Uterus (tissue), 4 donors: Measurements from ENCODE around the gene DCBLD2. TPM values are rescaled to one million over a fixed set of nuclear protein-coding genes. Genes with fewer than 3 reads are reported as not detected.

Source experiments
- DNase-seq, 2 donors: peaks; one replicate each; pipeline ENCODE4 v3.0.0-alpha.2; 2019 to 2020
- H3K27ac ChIP-seq, 2 donors: fragments of 200-600 bp; sonication (generic); 1 replicate in 1 of 2; 2 replicates in 1 of 2; pipeline ENCODE4 v1.5.1; 2016 to 2018
- H3K27me3 ChIP-seq, 2 donors: fragments of 200-600 bp; sonication (generic); one replicate each; pipeline ENCODE4 v1.5.1; 2018 to 2019; ENCODE audit warnings: control low read depth in 1 of 2
- H3K36me3 ChIP-seq, 2 donors: fragments of 200-600 bp; sonication (generic); one replicate each; pipeline ENCODE4 v1.5.1; 2019; ENCODE audit warnings: control low read depth in 1 of 2
- H3K4me1 ChIP-seq, 2 donors: fragments of 200-600 bp; sonication (generic); one replicate each; pipeline ENCODE4 v1.5.1; 2018 to 2019; ENCODE audit warnings: control low read depth in 1 of 2
- H3K4me3 ChIP-seq, 2 donors: fragments of 200-600 bp; sonication (generic); 1 replicate in 1 of 2; 2 replicates in 1 of 2; pipeline ENCODE4 v1.5.1; 2018 to 2019; ENCODE audit warnings: mild to moderate bottlenecking in 1 of 2
- H3K9me3 ChIP-seq, 2 donors: fragments of 200-600 bp; sonication (generic); one replicate each; pipeline ENCODE4 v1.5.1; 2019; ENCODE audit warnings: control low read depth in 1 of 2
- POLR2A ChIP-seq, 2 donors: fragments of 450-650 bp; IDR thresholded peaks; one replicate each; pipeline ENCODE4 v1.6.1; 2016; ENCODE audit warnings: antibody characterized with exemption in 2 of 2, mild to moderate bottlenecking in 1 of 2, moderate library complexity in 1 of 2
- intact Hi-C: fragments of 100-400 bp; cut with DNase I; formaldehyde crosslinking; loops from one replicate; pipeline ENCODE4 v1.15.1; 2023; ENCODE audit warnings: low total_unique reads
- total RNA-seq, 4 donors: library from RNA; depleted of rRNA in 3 of 4; stranded (reverse); fragments of >200 nt in 3 of 4; gene quantifications; one replicate each; pipeline versions ENCODE4 v1.1.0 to v1.2.4, GENCODE V29; 2014 to 2023
- TF ChIP-seq, protein P1 (sequence below), 4 experiments: fragments of 200-600 bp in 2 of 4; fragments of 450-650 bp in 2 of 4; sonication (generic) in 2 of 4; IDR thresholded peaks; one replicate each; pipeline ENCODE4 v1.5.1; 2016 to 2019; ENCODE audit warnings: antibody characterized with exemption in 4 of 4, mild to moderate bottlenecking in 2 of 4, moderate library complexity in 1 of 4
- donor health status: DM: yes; HTN: yes; CAD: no.

The DCBLD2 gene
- total RNA-seq, 4 donors from 2014 or later: 27.4 to 60.1 (median 40.9) TPM

DNA sequence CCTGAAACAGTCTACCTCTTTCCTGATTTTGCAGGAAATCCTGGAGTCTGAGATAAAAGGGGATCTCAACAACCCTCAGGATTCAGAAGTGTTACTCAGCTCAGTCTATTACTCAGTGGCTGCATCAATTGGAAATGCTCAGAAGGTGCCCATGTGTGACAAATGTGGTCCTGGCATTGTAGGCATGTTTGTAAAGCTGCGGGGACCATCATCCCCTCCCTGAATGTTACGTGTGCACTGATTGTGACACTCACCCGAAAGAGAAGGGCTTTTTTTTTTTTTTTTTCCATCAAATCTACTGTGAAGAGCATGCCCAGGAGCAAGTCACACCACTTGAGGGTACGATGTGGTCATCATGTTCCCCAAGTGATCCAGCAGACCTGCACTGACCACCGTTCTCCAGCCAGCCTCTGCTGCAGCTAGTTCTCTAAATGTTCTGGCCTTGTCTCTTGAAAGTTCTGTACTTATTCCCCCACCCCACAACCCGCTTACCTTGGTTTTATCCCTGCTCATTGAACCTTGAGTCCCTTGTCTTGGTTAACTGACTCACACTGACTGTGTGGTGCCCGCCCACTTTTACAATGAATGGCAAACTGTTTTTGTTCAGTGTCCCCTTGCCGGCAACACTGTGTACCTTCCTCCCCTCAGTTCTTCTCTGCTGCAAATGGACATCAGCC, 118.5 kb downstream of the DCBLD2 start:
- Histone ChIP-seq H3K4me3 (no peak overlapping the region), H3K4me1 (no peaks in the 10 kb centered on the region), H3K27me3 (no peaks in the 10 kb centered on the region), H3K9me3 (no peaks in the 10 kb centered on the region), H3K36me3 (no peaks in the 10 kb centered on the region), H3K27ac (no peak overlapping the region)
- TF ChIP-seq, protein P1, sequence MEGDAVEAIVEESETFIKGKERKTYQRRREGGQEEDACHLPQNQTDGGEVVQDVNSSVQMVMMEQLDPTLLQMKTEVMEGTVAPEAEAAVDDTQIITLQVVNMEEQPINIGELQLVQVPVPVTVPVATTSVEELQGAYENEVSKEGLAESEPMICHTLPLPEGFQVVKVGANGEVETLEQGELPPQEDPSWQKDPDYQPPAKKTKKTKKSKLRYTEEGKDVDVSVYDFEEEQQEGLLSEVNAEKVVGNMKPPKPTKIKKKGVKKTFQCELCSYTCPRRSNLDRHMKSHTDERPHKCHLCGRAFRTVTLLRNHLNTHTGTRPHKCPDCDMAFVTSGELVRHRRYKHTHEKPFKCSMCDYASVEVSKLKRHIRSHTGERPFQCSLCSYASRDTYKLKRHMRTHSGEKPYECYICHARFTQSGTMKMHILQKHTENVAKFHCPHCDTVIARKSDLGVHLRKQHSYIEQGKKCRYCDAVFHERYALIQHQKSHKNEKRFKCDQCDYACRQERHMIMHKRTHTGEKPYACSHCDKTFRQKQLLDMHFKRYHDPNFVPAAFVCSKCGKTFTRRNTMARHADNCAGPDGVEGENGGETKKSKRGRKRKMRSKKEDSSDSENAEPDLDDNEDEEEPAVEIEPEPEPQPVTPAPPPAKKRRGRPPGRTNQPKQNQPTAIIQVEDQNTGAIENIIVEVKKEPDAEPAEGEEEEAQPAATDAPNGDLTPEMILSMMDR (IDR thresholded peaks at IDR 0.05): no peak
- TF ChIP-seq POLR2A (IDR thresholded peaks at IDR 0.05): no peak
- intact Hi-C loops: no loop called here
- DNase-seq: no peak

DNA sequence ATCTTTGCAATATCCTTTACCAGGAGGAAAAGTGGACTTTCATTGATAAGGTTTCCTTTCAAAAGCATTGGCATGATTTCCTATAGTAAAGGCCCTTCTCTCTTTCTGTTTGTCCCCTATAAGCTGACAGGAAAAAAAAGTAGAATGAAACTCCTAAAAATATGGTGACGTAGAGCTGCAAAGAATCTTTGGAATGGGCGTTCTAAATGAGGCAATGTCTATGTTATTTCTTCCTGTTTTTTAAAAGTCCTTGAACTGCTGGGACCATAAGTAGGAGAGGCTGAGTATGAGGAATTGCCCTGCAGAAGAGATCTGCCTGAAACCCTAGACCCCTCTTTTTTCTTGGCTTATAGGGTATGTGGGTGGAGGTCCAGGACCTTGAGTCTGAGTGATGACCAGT, 121.2 kb downstream of the DCBLD2 start:
- no peaks in the 10 kb centered on the region for H3K4me1 ChIP-seq

DNA sequence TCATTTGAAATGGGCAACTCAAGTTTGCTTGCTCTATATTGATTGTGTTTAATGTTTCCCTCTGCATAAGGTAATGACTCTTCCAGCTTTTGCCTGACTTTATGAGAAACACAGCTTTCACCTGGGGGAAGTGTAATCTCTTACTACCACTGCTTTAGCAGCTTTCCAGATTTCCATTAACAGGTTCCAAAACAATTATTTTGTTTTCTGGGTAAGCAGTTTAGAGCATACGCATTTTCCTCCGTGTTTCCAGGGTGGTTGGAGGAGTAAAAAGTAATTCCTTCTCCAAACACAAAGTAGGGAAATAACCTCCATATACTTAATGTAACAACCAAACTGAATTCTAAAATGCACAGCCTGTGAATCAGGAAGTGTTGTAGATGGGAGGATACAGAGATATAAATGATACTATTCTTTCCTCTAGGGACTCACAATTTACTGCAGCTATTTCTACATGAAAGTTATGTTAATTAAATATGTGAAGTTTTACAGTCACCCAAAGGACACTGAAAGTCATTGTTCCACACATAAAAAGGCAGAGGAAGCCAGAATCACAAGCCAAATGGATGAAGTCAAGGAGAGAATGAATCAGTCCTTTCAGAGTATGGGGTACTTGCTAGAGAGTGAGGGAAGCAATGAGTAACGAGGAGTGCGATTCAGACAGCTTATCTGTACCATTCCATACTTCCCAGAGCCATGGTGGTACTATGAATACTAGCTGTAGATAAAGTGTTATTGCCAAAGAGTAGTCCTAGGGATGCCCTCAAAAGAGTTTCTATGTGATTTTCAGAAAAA, 121.8 kb downstream of the DCBLD2 start:
- H3K27ac ChIP-seq: peak overlapping the region in 1 of 2 donors; percentile 8

More for the DNA sequence above, 121.2 kb downstream of the DCBLD2 start:
- Histone ChIP-seq H3K4me3 (no peak overlapping the region), H3K36me3 (no peaks in the 10 kb centered on the region), H3K27ac (no peak overlapping the region), H3K9me3 (no peaks in the 10 kb centered on the region), H3K27me3 (no peaks in the 10 kb centered on the region)
- TF ChIP-seq POLR2A (IDR thresholded peaks at IDR 0.05): no peak
- TF ChIP-seq, protein P1 (IDR thresholded peaks at IDR 0.05): no peak
- no peak for DNase-seq
- intact Hi-C loops: no loop called here

DNA sequence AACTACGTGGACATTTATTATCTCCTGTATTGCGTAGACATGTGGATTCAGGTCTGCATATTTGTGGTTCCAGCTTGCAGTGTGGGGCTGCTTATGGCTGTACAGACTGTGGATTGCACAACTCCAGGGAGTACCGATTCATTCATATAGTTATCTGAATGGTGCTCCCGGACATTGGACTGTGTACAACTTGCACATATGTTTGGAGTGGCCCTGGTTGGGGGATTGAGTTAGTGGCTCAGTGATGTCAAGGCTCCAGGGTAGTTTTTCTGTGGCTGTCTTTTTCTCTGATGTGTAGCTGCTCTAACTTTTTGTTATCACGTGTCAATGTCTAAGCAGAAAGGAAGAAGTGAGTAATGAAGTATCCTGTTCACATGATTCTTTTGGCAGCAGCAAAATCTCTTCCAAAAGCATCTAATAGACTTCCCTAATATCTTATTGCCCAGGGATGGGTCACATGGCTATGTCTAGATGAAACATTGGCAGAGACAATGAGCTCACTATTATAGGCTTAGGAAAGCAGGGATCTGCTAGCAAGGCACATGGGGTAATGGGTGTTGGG, 122.6 kb downstream of the DCBLD2 start:
- Histone ChIP-seq H3K9me3 (no peaks in the 10 kb centered on the region), H3K4me3 (no peak overlapping the region), H3K36me3 (no peaks in the 10 kb centered on the region), H3K27me3 (no peaks in the 10 kb centered on the region), H3K27ac (peak overlapping the region in 1 of 2 donors; percentile 8), H3K4me1 (no peaks in the 10 kb centered on the region)
- TF ChIP-seq, protein P1 (IDR thresholded peaks at IDR 0.05): no peak
- TF ChIP-seq POLR2A (IDR thresholded peaks at IDR 0.05): no peak
- DNase-seq: peak in 1 of 2 donors; percentile 25
- intact Hi-C loops: no loop called here

More for the DNA sequence above, 121.8 kb downstream of the DCBLD2 start:
- H3K4me3 ChIP-seq: no peak overlapping the region
- no peaks in the 10 kb centered on the region for H3K4me1 ChIP-seq
- no peaks in the 10 kb centered on the region for H3K27me3 ChIP-seq
- H3K9me3 ChIP-seq: no peaks in the 10 kb centered on the region
- no peaks in the 10 kb centered on the region for H3K36me3 ChIP-seq
- TF ChIP-seq POLR2A (IDR thresholded peaks at IDR 0.05): no peak
- TF ChIP-seq, protein P1 (IDR thresholded peaks at IDR 0.05): no peak
- no peak for DNase-seq
- intact Hi-C loops: no loop called here

DNA sequence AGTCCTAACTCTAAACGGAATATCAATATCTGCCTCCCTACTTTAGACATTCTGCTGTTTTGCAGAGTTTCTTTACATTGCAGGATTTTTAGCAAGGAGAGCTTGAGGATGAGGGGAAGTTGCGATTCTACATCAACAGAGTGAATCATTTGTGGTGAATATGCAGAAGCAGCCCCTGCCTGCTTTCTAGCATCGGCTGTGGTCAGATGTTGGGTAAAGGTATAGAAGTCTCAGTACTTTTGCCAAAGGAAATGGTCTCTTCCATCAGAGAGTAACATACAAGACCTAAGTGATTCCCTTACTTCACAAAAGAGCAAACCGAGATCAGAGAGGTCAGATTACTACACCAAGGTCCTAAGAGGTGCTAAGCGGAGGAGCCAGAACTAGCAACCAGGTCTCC, 123.1 kb downstream of the DCBLD2 start:
- Histone ChIP-seq H3K9me3 (no peaks in the 10 kb centered on the region), H3K27ac (no peak overlapping the region), H3K4me3 (no peak overlapping the region), H3K27me3 (no peaks in the 10 kb centered on the region), H3K36me3 (no peaks in the 10 kb centered on the region), H3K4me1 (no peaks in the 10 kb centered on the region)
- intact Hi-C loops: no loop called here
- TF ChIP-seq, protein P1 (IDR thresholded peaks at IDR 0.05): no peak
- TF ChIP-seq POLR2A (IDR thresholded peaks at IDR 0.05): no peak
- DNase-seq: no peak
